Activated CD4-positive, alpha-beta T cell treated with anti-CD3 and anti-CD28 coated beads for 1 hour (primary cell): ENCODE measurements around the gene THAP5.
A peak's percentile ranks its signal among the peaks of the same experiment; 100 is the strongest.
"Not testable (repeated sequence)": the region's sequence is repeated elsewhere in the genome, so short reads cannot be mapped to it uniquely, and the experiment has no call there.

Experiments used
- DNase-seq: peaks from one replicate; pipeline ENCODE4 v3.0.0-alpha.2; 2020

THAP5 gene

DNA sequence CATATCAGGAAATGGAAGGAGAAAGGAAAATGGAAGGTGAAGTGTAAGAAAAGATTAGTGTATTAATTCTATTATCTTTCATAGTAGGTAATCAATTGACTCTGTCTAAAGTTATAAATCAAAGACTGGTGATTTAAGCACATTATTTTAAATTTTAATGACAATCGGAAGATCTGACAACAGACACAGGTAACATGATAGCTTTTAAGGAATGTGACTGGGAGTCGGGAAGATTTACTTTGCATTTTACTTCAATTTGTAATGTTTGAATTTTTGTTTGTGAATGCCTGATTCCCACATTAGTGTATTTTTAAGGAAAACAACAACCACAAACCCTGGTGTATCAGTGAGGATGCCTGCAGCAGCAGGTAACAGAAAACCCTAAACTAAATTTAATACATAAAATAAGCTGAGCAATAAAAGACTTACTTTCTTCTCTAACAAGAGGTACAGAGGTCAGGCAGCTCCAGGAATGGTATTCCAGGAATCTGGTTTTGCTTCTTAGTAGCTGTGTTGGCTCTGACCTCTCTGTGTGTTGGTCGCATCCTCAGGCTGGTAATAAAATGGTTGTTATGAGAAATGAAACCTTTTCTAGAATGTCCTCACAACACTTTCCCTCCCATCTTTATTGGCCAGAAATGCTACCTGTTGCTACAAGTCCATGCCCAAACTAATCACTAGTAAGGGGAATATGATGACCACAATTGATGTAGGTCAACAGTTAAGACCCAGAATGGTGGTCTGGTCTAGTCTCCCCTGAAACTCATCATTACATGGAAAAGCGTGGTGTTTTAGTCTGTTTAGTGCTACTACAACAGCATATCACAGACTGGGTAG, 12.4 kb upstream of the THAP5 start:
- no peak for DNase-seq

DNA sequence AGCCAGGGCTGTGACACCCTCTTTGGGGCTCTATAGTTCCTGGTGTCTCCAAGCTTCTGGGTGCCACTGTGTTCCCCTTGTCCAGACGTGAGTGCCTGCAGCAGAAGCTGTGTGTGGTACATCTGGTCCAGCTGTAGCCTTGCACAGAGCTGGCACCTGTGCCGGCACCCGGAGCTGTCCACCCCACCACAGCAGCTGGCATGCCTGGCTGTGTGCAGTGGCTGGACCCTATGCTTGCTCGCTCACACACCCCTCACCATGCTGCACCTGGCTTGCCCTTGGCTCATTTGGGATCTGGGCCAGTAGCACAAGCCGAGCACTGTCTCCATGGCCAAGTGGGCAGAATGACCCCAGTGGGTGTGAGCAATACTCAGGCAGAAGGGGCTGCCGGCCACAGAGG, 10.8 kb upstream of the THAP5 start:
- no peak for DNase-seq

DNA sequence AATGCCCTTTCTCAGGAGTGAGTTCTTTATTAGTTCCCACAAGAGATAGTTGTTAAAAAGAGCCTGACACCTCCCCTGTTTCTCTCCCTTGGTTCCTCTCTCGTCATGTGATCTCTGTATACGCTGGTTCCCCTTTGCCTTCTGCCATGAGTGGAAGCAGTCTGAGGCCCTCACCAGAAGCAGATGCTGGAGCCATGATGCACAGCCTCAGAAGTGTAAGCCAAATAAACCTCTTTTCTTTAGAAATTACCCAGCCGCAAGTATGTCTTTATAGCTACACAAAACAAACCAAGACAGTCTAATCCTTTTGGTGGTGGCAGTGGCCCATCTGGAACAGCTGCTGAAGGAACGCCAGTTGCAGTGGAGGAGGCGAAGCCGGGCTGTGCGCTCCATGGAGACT, 9.4 kb upstream of the THAP5 start:
- DNase-seq, result no peak

DNA sequence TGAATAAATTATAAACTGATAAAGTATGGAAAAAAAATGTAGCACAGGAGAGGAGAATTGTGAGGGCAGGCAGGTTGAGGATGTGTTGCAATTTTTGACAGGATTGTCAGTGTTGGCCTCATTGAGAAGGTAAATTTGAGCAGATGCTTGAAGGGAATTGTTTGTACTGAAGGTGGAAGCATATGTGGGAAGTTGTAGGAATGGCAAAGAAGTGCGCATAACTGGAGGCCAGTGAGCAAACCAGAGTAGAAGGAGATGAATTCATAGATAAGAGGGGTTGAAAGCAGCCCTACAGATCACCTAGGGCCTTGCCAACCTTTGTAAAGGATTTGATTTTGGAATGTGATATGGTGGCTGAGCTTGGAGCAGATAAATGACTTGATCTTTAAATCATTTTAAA, 6.6 kb upstream of the THAP5 start:
- no peak for DNase-seq

DNA sequence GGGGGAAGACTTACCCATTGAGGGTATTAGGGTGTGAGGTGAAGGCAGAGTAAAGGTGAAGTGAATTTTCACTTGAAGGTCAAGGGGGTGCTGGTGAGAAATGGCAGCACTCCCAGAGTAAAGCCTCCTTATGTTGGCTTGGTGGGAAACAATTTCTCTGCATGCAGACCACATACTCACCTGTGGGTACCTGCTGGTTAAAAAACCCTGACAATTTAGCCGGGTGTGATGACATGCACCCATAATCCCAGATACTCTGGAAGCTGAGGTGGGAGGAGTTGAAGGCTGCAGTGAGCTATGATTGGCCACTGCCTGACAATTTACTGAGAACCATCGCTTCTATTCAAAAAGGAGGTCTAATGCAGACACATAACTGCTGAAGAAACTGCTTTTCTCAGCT, 5.7 kb upstream of the THAP5 start:
- DNase-seq, result no peak

DNA sequence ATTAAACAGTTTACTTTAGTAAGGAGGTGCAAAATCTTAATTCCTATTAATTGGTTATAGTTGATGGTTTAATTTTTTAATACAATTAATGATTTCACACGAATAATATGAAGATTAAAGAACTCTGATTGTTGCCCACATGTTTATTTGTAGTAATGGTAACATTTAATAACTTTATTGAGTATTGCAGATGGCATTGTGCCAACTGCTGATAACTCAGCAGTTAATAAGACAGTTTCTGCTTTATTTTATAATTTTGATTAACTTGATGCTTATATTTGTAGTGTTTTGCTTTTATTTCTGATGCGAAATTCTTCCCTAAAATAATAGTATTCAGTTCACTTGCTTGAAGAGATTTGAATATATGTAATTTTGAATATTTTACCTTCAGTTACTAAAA, 3.0 kb upstream of the THAP5 start:
- DNase-seq, result no peak

DNA sequence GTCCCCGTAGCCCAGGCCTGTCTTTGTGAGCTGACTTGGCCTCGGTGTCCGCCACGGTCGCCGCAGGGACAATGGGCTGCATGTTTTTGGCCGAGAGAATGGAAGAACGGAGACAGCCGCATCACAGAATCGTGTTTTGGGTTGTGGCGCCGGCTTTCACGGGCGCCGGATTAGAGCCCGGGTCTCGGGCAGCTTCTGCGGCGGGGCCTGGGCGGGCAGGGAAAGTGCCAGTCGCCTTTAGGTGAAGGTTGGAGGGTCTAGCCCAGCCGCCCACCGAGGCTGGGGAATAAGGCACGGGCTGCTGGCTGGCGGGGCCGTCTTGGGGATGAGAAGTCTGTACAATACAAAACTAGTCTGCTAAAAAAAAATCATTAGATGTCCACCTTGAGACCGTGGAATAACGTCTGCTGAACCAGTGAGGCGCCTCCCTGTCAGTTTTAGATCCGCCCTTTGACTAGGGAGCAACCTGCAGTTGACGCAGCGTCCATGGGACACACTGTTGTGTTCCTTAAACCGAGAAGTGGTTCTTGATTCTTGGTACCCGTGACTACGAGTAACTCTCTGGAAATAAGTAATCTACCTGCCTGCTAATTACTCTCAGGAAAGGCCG, 745 bp upstream of the THAP5 start:
- peak; percentile 19 for DNase-seq

DNA sequence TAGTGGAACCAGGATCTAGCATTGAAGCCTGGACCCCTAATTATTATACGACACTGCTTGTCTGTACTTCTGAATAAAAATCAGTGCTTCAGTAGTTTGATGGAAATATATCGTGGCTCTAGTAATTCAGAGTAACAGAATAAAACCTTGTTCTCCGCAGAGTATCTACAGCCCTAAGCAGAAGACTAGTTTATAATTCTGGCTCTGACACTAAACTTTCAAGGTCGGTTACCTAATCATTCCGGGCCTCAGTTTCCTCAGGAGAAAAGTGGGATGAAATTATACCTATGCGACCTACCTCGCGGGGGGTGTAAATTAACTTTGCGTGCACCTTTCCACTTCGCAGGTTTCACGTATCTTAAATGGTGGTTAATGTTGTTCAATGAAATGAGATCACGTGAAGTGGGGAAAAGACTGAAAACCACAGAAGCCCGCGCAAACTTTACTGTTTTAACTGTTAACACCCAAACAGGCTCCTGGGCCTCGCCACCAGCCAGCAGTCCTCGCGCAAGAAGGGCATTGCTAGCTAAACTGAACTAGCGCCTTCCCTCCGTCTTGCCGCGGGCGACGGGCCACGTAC, 615 bp downstream of the THAP5 start:
- DNase-seq, result no peak

DNA sequence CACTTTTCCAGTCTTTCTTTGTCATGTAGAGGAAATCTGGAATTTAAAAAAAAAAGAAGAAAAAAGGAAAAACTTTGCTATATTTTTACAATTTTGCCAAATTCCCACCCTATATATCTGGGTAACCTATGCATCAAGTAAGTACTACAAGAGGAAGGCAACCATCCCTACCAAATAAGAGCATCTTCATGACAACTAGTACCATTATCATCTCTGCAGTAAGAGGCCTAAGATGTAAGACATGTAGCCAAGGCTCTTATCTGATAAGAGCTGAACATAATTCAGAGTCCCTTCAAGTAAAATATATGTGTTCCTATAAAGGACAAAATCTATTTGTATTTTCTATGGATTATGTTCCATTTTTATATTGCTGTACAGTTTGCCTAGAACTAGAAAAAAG, 3.5 kb downstream of the THAP5 start:
- no peak for DNase-seq

DNA sequence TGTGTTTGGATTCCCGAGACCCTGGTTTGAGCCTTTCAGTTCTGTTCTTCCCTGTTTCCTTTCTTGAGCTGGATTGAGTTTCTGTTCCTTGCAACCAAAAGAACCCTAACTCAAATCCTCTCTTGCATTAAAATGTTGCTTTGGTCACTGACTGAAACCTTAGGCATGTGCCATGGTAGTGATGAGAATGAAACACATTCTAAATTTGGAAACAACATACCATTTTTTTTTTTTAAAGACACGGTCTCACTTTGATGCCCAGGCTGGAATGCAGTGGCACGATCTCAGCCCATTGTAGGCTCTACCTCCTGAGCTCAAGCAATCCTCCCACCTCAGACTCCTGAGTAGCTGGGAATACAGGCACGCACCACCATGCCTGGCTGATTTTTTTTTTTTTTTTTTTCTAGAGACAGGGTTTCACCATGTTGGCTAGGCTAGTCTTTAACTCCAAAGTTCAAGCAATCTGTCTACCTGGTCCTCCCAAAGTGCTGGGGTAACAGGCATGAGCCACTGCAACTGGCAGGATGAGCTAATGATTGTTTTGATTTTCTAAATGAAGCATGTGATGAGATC, 8.4 kb downstream of the THAP5 start:
- no peak for DNase-seq

DNA sequence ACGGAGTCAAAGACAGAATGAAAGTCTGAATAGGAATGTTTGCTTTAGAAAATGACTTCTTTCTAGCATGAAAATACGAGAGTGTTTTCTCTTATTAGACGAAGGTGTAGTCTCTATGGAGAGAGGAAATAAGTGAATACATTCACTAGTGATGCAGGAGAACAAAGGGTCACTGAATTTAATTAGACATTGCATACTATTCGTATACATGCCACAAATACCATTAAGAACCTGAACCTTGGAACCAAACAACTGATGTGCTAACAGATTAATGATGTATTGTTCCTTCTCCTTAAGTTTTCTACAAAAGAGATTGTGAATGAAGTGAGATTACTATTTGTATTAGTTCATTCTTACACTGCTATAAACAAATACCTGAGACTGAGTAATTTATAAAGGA, 10.3 kb downstream of the THAP5 start:
- no peak for DNase-seq

DNA sequence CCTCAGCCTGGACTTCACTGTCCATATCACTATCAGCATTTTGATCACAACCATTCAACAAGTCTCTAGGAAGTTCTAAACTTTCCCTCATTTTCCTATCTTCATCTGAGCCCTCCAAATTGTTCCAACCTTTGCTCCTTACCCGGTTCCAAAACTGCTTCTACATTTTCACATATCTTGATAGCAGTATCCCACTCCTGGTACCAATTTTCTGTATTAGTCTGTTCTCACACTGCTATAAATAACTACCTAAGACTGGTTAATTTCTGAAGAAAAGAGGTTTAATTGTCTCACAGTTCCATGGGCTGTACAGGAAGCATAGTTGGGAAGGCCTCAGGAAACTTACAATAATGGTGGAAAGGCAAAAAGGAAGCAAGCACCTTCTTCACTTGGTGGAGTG, 11.9 kb downstream of the THAP5 start:
- no peak for DNase-seq

DNA sequence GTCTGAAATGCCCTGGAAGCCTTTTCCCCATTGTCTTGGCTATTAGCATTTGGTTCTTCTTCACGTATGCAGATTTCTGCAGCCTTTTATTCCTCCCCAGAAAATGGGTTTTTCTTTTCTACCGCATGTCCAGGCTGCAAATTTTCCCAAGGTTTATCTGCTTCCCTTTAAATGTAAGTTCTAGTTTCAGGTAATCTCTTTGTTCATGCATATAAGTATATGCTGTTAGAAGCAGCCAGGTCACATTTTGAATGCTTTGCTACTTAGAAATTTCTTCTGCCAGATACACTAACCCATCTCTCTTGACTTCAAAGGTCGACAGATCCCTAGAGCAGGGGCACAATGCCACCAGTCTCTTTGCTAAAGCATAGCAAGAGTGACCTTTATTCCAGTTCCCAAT, 12.3 kb downstream of the THAP5 start:
- DNase-seq, result no peak

DNA sequence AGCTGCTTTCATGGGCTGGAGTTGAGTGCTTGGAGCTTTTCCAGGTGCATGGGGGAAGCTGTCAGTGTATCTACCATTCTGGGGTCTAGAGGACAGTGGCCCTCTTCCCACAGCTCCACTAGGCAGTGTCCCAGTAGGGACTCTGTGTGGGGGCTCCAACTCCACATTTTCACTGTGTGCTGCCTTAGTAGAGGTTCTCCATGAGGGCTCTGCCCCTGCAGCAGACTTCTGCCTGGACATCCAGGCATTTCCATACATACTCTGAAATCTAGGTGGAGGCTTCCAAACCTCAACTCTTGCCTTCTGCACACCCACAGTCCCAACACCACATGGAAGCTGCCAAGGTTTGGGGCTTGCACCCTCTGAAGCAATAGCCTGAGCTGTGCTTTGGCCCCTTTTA, 12.8 kb downstream of the THAP5 start:
- not testable (repeated sequence) for DNase-seq

DNA sequence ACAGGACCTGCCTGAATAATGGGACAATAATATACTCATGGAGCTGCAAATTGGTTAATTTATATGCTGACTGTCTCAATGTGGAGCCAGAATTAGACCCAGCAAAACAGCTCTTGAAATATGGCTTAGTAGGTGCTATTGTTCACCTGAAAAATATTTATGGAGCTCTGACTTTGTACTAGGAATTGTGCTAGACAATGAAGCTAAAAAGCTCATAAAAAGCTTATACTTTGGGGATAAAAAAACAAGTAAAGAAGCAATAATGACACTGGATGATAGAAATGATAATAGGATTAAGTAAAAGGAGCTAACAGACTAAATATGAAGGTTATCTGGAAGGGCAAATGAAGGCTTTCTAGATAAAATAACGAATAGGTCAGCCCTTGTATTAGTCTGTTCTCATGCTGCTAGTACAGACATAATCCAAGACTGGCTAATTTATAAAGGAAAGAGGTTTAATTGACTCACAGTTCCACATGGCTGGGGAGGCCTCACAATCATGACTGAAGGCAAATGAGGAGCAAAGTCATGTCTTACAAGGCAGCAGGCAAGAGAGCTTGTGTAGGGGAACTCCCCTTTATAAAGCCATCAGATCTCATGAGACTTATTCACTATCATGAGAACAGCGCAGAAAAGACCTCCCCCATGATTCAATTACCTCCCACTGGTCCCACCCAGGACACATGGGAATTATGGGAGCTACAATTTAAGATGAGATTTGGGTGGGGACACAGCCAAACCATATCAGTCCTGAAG, 21.2 kb downstream of the THAP5 start:
- not testable (repeated sequence) for DNase-seq

DNA sequence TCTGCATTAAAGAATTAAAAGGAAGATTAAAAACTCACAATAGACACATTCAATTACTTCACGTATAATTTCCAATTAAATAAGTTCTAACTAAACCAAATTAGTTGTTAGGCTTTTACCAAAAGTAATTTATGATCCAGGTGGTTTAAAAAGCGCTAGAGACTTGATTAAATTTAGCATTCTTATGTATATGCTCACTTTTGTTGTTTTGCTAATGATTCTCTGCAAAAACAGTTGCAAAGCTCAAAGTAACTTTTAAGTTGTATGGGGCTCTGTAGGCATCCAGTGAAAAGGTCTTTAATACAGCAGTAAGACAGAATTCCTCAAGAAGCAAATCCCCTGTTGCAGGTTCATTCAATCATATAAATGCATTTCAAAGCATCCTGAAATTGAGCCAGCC, 28.0 kb downstream of the THAP5 start:
- no peak for DNase-seq

DNA sequence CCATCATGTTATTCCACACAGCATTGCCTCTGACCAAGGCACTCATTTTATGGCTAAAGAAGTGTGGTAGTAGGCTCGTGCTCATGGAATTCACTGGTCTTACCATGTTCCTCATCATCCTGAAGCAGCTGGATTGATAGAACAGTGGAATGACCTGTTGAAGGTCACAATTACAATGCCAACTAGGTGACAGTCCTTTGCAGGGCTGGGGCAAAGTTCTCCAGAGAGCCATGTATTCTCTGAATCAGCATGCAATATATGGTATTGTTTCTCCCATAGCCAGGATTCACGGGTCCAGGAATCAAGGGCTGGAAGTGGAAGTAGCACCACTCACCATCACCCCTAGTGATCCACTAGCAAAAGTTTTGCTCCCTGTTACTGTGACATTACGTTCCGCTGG, 30.8 kb downstream of the THAP5 start:
- not testable (repeated sequence) for DNase-seq

DNA sequence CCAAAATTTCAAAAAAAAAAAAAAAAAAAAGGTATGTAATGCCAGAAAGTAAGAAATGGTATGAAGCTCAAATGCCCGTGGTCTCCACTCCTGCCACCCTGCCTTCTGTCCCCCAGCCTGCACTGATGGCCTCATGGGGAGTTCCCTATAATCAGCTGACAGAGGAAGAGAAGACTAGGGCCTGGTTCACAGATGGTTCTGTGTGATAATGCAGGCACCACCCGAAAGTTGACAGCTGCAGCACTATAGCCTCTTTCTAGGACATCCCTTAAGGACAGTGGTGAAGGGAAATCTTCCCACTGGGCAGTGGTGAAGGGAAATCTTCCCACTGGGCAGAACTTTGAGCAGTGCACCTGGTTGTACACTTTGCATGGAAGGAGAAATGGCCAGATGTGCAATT, 31.3 kb downstream of the THAP5 start:
- not testable (repeated sequence) for DNase-seq

DNA sequence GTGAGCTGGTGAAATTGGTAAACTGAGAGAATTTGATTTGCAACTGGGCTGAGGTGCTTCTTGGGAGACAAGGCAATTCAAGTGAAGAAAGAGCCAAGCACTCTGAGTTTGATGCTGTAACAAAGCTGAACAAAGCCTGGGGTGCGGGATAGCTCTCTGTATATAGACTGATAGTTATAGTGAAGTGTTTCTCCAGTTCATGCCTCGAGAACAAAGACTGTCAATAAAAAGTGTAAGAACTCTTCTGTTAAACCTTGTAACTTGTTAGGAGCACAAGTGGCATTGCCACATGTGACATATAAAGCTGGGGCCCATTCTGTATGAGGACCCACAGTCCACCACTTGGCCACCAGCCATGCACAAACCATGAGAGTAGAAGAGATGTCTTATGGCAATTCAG, 32.3 kb downstream of the THAP5 start:
- DNase-seq, result no peak

DNA sequence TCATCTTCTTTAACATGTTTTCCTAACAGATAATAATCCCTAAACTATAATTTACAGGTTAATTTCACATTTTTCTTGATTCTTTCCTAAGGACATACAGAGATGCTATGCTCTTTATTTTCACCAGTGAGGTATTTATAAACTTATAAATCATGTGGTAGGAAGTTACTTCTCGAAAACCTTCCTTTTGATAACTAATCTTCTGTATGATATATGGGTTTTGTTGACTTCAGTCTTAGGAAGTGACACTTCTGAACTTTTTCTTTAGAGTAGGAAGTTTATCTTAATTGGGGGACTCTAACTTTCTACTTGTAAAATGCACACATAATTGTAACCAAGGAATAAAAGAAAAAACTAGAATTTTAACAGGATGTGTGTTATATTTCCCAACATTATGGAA, 33.8 kb downstream of the THAP5 start:
- DNase-seq, result no peak

DNA sequence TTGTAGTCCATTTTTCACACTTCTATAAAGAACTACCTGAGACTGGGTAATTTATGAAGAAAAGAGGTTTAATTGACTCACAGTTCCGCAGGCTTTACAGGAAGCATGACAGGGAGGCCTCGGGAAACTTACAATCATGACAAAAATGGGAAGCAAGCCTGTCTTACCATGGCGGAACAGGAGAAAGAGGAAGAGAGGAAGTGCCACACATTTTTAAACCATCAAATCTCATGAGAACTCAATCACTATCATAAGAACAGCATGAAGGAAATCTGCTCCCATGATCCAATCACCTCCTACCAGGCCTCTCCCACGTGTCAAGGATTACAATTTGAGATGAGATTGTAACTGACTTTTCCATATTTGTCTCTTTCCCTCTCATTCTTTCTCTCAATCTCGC, 34.2 kb downstream of the THAP5 start:
- DNase-seq, result no peak

DNA sequence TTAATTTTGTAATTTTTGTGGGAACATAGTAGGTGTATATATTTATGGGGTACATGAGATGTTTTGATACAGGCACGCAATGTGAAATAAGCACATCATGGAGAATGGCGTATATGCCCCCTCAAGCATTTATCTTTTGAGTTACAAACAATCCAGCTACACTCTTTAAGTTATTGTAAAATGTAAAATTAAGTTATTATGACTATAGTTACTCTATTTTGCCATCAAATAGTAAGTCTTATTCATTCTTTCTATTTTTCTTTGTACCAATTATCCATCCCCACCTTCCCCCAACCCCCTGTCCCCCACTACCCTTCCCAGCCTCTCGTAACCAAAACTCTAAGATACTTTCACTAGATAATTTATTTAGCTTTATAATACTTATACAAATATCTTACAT, 35.8 kb downstream of the THAP5 start:
- no peak for DNase-seq

DNA sequence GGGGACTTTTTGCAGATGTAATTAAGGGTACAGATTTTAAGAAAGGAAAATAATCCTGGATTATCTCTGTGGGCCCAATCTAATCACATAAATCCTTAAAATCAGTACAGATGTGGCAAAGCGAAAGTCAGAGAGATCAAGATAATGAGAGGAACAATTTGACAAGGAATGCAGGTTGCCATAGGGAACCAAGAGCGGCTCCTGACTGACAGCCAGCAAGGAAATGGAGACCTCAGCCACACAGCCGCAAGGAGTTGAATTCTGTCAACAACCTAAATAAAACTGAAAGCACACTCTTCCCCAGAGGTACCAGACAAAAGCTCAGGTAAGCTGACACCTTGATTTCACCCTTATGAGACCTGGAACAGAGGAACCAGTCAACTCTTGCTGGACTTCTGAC, 40.2 kb downstream of the THAP5 start:
- no peak for DNase-seq
